GM12878 (cell line): ENCODE data around the gene EEF2K. TPM values are rescaled to one million over a fixed set of nuclear protein-coding genes. Genes with fewer than 3 reads are reported as not detected.

Experiments used
- ATAC-seq: fragments of 200-7000 bp; cut with Tn5 transposase; 3 replicates; pipeline ENCODE4 v1.9.1; 2020; ENCODE audit warnings: mild to moderate bottlenecking, moderate library complexity
- BruUV-seq: library from RNA; stranded (reverse); fragments of 400-500 nt; replicated peaks from 2 replicates; lab custom pipeline; 2021; lab: Mats Ljungman, UMichigan
- CTCF ChIA-PET: fragments of 300-600 bp; sonication (Branson Sonifier 250); formaldehyde crosslinking; extraction: SDS; loops from one replicate; lab custom pipeline; 2021; ENCODE audit warnings: inconsistent platforms; lab: Yijun Ruan, JAX
- POLR2A ChIA-PET: fragments of 350-600 bp; formaldehyde crosslinking; extraction: SDS; loops from one replicate; lab custom pipeline; 2021; ENCODE audit warnings: inconsistent platforms; lab: Charles Lee
- RAD21 ChIA-PET: fragments of 300-600 bp; sonication (Branson Sonifier 250); formaldehyde crosslinking; loops from one replicate; lab custom pipeline; 2023; ENCODE audit warnings: antibody characterized with exemption; ENCODE audit not compliant: unreplicated experiment; lab: Charles Lee
- SMC1A ChIA-PET: fragments of 300-600 bp; sonication (Branson Sonifier 250); formaldehyde crosslinking; loops from one replicate; lab custom pipeline; 2023; ENCODE audit not compliant: unreplicated experiment, uncharacterized antibody; lab: Charles Lee
- DNase-seq: peaks from one replicate; pipeline ENCODE4 v3.0.0-alpha.2; 2011; ENCODE audit warnings: low read depth, low spot score
- FAIRE-seq: peaks from 3 replicates; lab custom pipeline; 2011; peaks lifted over from hg19 to GRCh38; lab: Jason Lieb, UNC
- H2AFZ ChIP-seq: 2 replicates; pipeline ENCODE4 v1.6.0; 2011; ENCODE audit warnings: low read depth, low read length, control low read depth; ENCODE audit not compliant: control insufficient read depth
- H3K27ac ChIP-seq: 2 replicates; pipeline ENCODE4 v1.5.1; 2011; ENCODE audit warnings: control low read depth; ENCODE audit not compliant: control insufficient read depth, insufficient read depth
- H3K27me3 ChIP-seq, 2 experiments: replicated peaks in 1 of 2; 2 replicates each; pipeline versions ENCODE4 v1.6.0 to v1.6.1; 2011; ENCODE audit warnings: low read length in 1 of 2; ENCODE audit not compliant: control insufficient read depth in 2 of 2, insufficient read depth in 2 of 2
- H3K36me3 ChIP-seq, 2 experiments: 2 replicates each; pipeline ENCODE4 v1.5.1; 2011; ENCODE audit warnings: low read length in 1 of 2; ENCODE audit not compliant: control insufficient read depth in 2 of 2, insufficient read depth in 2 of 2
- H3K4me1 ChIP-seq: 2 replicates; pipeline ENCODE4 v1.6.1; 2011; ENCODE audit warnings: mild to moderate bottlenecking, low read length, moderate library complexity, mixed read lengths; ENCODE audit not compliant: control insufficient read depth, insufficient read depth
- H3K4me2 ChIP-seq: 2 replicates; pipeline ENCODE4 v1.6.0; 2011; ENCODE audit warnings: control low read depth; ENCODE audit not compliant: control insufficient read depth, insufficient read depth
- H3K4me3 ChIP-seq: fragments of 200-600 bp; sonication (generic); 2 replicates; pipeline ENCODE4 v1.5.1; 2016
- H3K79me2 ChIP-seq: 2 replicates; pipeline ENCODE4 v1.6.0; 2011; ENCODE audit warnings: low read length; ENCODE audit not compliant: control insufficient read depth, insufficient read depth
- H3K9ac ChIP-seq: 2 replicates; pipeline ENCODE4 v1.8.0; 2011; ENCODE audit warnings: low read length, control low read depth, mixed read lengths; ENCODE audit not compliant: control insufficient read depth, insufficient read depth
- H3K9me3 ChIP-seq: replicated peaks from 3 replicates; pipeline ENCODE4 v1.5.1; 2011; ENCODE audit warnings: mild to moderate bottlenecking, low read length; ENCODE audit not compliant: control insufficient read depth, insufficient read depth
- H4K20me1 ChIP-seq: 2 replicates; pipeline ENCODE4 v1.6.0; 2011; ENCODE audit not compliant: control insufficient read depth, insufficient read depth
- ATF2 ChIP-seq: IDR thresholded peaks from 2 replicates; pipeline ENCODE4 v1.6.1; 2012; ENCODE audit warnings: low read length, inconsistent platforms
- BACH1 ChIP-seq: fragments of 450-650 bp; IDR thresholded peaks from 2 replicates; pipeline ENCODE4 v1.6.1; 2017; ENCODE audit warnings: mild to moderate bottlenecking, borderline replicate concordance
- HDAC2 ChIP-seq: fragments of 200-600 bp; sonication (generic); IDR thresholded peaks from 2 replicates; pipeline ENCODE4 v1.6.1; 2017
- MYB ChIP-seq: fragments of 150-350 bp; IDR thresholded peaks from 2 replicates; pipeline ENCODE4 v1.6.1; 2014; ENCODE audit warnings: mild to moderate bottlenecking, low read depth, low read length, borderline replicate concordance
- SUZ12 ChIP-seq: fragments of 200-600 bp; sonication (generic); IDR thresholded peaks from one replicate; pipeline ENCODE4 v1.6.1; 2018; ENCODE audit warnings: antibody characterized with exemption, mild to moderate bottlenecking; ENCODE audit not compliant: unreplicated experiment
- WGBS: methylation state at CpG from one replicate; pipeline ENCODE4 v1.1.6; 2016; ENCODE audit warnings: low lambda C conversion rate; ENCODE audit not compliant: insufficient replicate concordance, insufficient coverage; ENCODE audit errors: missing lambda C conversion rate; 5-methylcytosine and 5-hydroxymethylcytosine counted together
- in situ Hi-C: fragments of 300-500 bp; cut with MboI; formaldehyde crosslinking; loops from 9 replicates; pipeline ENCODE4 v1.14.3; 2018; ENCODE audit warnings: mixed read lengths
- intact Hi-C: fragments of 100-400 bp; cut with micrococcal nuclease; formaldehyde crosslinking; loops from one replicate; pipeline ENCODE4 v1.14.2; 2022; ENCODE audit not compliant: unreplicated experiment
- polyA plus RNA-seq, 11 experiments: library from polyadenylated mRNA; depleted of rRNA in 4 of 11; unstranded in 6 of 11; stranded (reverse) in 5 of 11; fragments of >200 nt; fragmentation: Nextera tagmentation in 4 of 11; fragmentation: Illumina TruSeq in 1 of 11; extraction: Ambion mirVana in 4 of 11; extraction: Trizol in 1 of 11; gene quantifications; 1 replicate in 1 of 11; 2 replicates in 10 of 11; pipeline versions ENCODE4 v1.2.1 to v1.2.3, GENCODE V29; 2011 to 2016; ENCODE audit warnings: inconsistent platforms in 2 of 11, missing spikeins in 2 of 11, low read depth in 1 of 11
- total RNA-seq, 4 experiments: library from RNA; depleted of rRNA in 3 of 4; stranded (reverse); fragments of >200 nt in 3 of 4; fragmentation: Illumina TruSeq in 1 of 4; extraction: Trizol in 1 of 4; gene quantifications; 2 replicates each; pipeline versions ENCODE4 v1.2.1 to v1.2.3, GENCODE V29; 2013 to 2021

The EEF2K gene
- total and polyA plus RNA-seq, 10 of the 15 experiments (the other 5 are each of a cell fraction or from before 2014, with no cell fraction given), result 2.0 to 29.6 (median 12.2) TPM

DNA sequence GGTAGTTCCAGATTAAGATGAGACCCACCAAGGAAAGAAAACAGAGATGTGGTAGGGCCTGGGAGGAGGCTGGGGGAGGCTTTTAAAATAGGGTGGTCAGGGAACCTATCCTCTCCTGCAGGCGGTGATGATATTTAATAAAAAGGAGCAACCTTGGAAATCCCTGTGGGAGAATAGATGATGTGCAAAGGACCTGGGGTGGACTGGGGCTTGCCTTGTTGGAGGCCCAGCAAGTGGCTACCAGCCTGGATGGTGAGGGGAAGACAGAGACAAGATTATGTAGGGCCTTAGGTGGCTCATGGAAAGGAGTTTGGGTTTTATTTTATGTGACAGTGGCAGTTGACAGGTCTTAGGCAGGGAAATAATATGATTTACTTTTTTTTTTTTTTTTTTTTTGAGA, 93.0 kb downstream of the EEF2K start:
- DNase-seq (no peak), ATAC-seq (no peak)
- Histone ChIP-seq H3K9me3 (no peaks in the 10 kb centered on the region), H3K4me2 (peak overlapping the region; percentile 58), H3K79me2 (peaks cover 29% of the 10 kb centered on the region), H3K4me1 (peaks cover 13% of the 10 kb centered on the region), H3K36me3 (peaks cover 3 to 6% of the 10 kb centered on the region in 2 experiments; a peak in 3 of 4 replicates), H3K4me3 (0 out of 2 replicates have a peak overlapping the region, but pooled peaks have one; percentile 82), H2AFZ (no peak overlapping the region), H4K20me1 (peaks cover 8% of the 10 kb centered on the region; the same call in 1 of the 2 replicates), H3K27ac (no peak overlapping the region)
- POLR2A ChIA-PET, result interaction anchor here (1.0 to 3.2 kb wide), 4 partner anchors 65 to 107 kb away, joined by 3 to 21 read pairs (median 12); partner anchors contain the start of gene EEF2K
- CTCF ChIA-PET, result interaction anchor here (1.4 to 7.5 kb wide), 8 partner anchors 10 to 114 kb away, joined by 3 to 132 read pairs (median 24); partner anchors contain the start of gene EEF2K
- in situ Hi-C loops, result loop anchor here (5.0 kb wide), 2 partner anchors 102 to 297 kb away; partner anchors contain the start of gene PDZD9
- SMC1A ChIA-PET, result interaction anchor here (0.7 to 7.2 kb wide), 4 partner anchors 9 to 110 kb away, joined by 3 to 86 read pairs (median 4); no protein-coding TSS in a partner anchor
- intact Hi-C loops, result loop anchor here (5.0 kb wide), 1 partner anchor 287 kb away; no protein-coding TSS in a partner anchor
- BruUV-seq, result no TSS peak
- RAD21 ChIA-PET, result interaction anchor here (0.9 to 4.4 kb wide), 4 partner anchors 91 to 221 kb away, joined by 3 to 62 read pairs (median 23); partner anchors contain the start of gene EEF2K
- WGBS, result 100% methylated on average over 1 of the region's 1 CpG
- TF ChIP-seq ATF2, result no peak
- no peak for TF ChIP-seq SUZ12
- no peak for TF ChIP-seq MYB
- TF ChIP-seq HDAC2, result no peak
- TF ChIP-seq BACH1, result no peak
- TF ChIP-seq, all 136 proteins: peak for 0
- FAIRE-seq, result no peak
- no peaks in the 10 kb centered on the region for H3K27me3 ChIP-seq
- H3K9ac ChIP-seq, result no peak overlapping the region
